Keratinocyte (primary cell): Measurements from ENCODE around the gene F5. TPM values are rescaled to one million over a fixed set of nuclear protein-coding genes. Genes with fewer than 3 reads are reported as not detected.

ENCODE experiments used
- DNase-seq: peaks from one replicate; pipeline ENCODE4 v3.0.0-alpha.2; 2011; ENCODE audit warnings: low read depth, missing footprints, low spot score
- FAIRE-seq: peaks from 2 replicates; lab custom pipeline; 2011; peaks lifted over from hg19 to GRCh38; lab: Jason Lieb, UNC
- H2AFZ ChIP-seq: 2 replicates; pipeline ENCODE4 v1.6.0; 2012; ENCODE audit warnings: low read length, control low read depth, inconsistent platforms; ENCODE audit not compliant: control insufficient read depth
- H3K27ac ChIP-seq: 2 replicates; pipeline ENCODE4 v1.5.1; 2011; ENCODE audit warnings: low read length; ENCODE audit not compliant: control insufficient read depth, insufficient read depth
- H3K27me3 ChIP-seq: 3 replicates; pipeline ENCODE4 v1.6.0; 2011; ENCODE audit warnings: low read length; ENCODE audit not compliant: control insufficient read depth, insufficient read depth; ENCODE audit errors: extremely low read depth
- H3K36me3 ChIP-seq, 2 experiments: 2 replicates in 1 of 2; 3 replicates in 1 of 2; pipeline ENCODE4 v1.5.1; 2011; ENCODE audit warnings: low read length in 2 of 2, mild to moderate bottlenecking in 1 of 2; ENCODE audit not compliant: control insufficient read depth in 2 of 2, insufficient read depth in 2 of 2; ENCODE audit errors: extremely low read depth in 1 of 2
- H3K4me1 ChIP-seq: 3 replicates; pipeline ENCODE4 v1.5.1; 2011; ENCODE audit warnings: low read length; ENCODE audit not compliant: control insufficient read depth, insufficient read depth; ENCODE audit errors: extremely low read depth
- H3K4me2 ChIP-seq: 3 replicates; pipeline ENCODE4 v1.6.0; 2011; ENCODE audit warnings: low read depth, low read length; ENCODE audit not compliant: control insufficient read depth, insufficient read depth; ENCODE audit errors: extremely low read depth
- H3K4me3 ChIP-seq, 3 experiments: fragments of 200-600 bp in 1 of 3; sonication (generic) in 1 of 3; 2 replicates in 2 of 3; 3 replicates in 1 of 3; pipeline ENCODE4 v1.5.1; 2011 to 2016; ENCODE audit warnings: low read length in 3 of 3, mild to moderate bottlenecking in 3 of 3, control low read depth in 2 of 3, inconsistent platforms in 1 of 3, low read depth in 1 of 3, mixed read lengths in 1 of 3, mixed run types in 1 of 3, moderate library complexity in 1 of 3; ENCODE audit not compliant: control insufficient read depth in 2 of 3, insufficient read depth in 2 of 3; ENCODE audit errors: extremely low read depth in 1 of 3
- H3K79me2 ChIP-seq: 2 replicates; pipeline ENCODE4 v1.6.0; 2012; ENCODE audit warnings: low read length; ENCODE audit not compliant: control insufficient read depth, insufficient read depth
- H3K9ac ChIP-seq: 3 replicates; pipeline ENCODE4 v1.6.0; 2011; ENCODE audit warnings: low read length; ENCODE audit not compliant: control insufficient read depth, insufficient read depth; ENCODE audit errors: extremely low read depth
- H3K9me1 ChIP-seq: 3 replicates; pipeline ENCODE4 v1.6.0; 2011; ENCODE audit warnings: low read length; ENCODE audit not compliant: control insufficient read depth, insufficient read depth; ENCODE audit errors: extremely low read depth
- H3K9me3 ChIP-seq: 2 replicates; pipeline ENCODE4 v1.5.1; 2012; ENCODE audit warnings: low read depth, low read length; ENCODE audit not compliant: control insufficient read depth
- H4K20me1 ChIP-seq: 3 replicates; pipeline ENCODE4 v1.6.0; 2011; ENCODE audit warnings: low read length; ENCODE audit not compliant: control insufficient read depth, insufficient read depth; ENCODE audit errors: extremely low read depth
- EZH2 ChIP-seq: IDR thresholded peaks from one replicate; pipeline ENCODE4 v1.6.1; 2012; ENCODE audit warnings: inconsistent platforms, mild to moderate bottlenecking, low read length, moderate library complexity
- dilution Hi-C: fragments of 300-500 bp; cut with MboI; formaldehyde crosslinking; loops from one replicate; pipeline ENCODE4 v1.7.0; 2020; ENCODE audit warnings: low sequenced_read_pairs; ENCODE audit not compliant: extremely low pct_ligation_motif_present
- polyA plus RNA-seq, 5 experiments: library from polyadenylated mRNA; depleted of rRNA in 3 of 5; stranded (reverse) in 3 of 5; stranded (forward) in 1 of 5; unstranded in 1 of 5; fragments of >200 nt; gene quantifications; 1 replicate in 1 of 5; 2 replicates in 3 of 5; 3 replicates in 1 of 5; pipeline versions ENCODE4 v1.2.1 to v1.2.3, GENCODE V29; 2011 to 2012; ENCODE audit warnings: missing spikeins in 2 of 5, low read depth in 1 of 5, low replicate concordance in 1 of 5
- TF ChIP-seq, protein P1 (sequence below), 3 experiments: IDR thresholded peaks in 1 of 3; conservative IDR thresholded peaks in 1 of 3; optimal IDR thresholded peaks in 1 of 3; 2 replicates in 2 of 3; 3 replicates in 1 of 3; pipeline versions ENCODE3 to v1.5.1; 2011; ENCODE audit warnings: low read length in 3 of 3, mild to moderate bottlenecking in 3 of 3, moderate library complexity in 2 of 3, control low read depth in 1 of 3, inconsistent platforms in 1 of 3; ENCODE audit not compliant: insufficient read depth in 2 of 3; ENCODE audit errors: extremely low read depth in 1 of 3

The F5 gene
- polyA plus RNA-seq, 1 donor (not counting 4 experiments of a cell fraction or from before 2014, with no cell fraction given), result 0.01 TPM

- FAIRE-seq (no peak), DNase-seq (no peak)
- H3K9me3 ChIP-seq, result no peaks in the 10 kb centered on the region
- no peaks in the 10 kb centered on the region for H3K9me1 ChIP-seq
- TF ChIP-seq, protein P1, sequence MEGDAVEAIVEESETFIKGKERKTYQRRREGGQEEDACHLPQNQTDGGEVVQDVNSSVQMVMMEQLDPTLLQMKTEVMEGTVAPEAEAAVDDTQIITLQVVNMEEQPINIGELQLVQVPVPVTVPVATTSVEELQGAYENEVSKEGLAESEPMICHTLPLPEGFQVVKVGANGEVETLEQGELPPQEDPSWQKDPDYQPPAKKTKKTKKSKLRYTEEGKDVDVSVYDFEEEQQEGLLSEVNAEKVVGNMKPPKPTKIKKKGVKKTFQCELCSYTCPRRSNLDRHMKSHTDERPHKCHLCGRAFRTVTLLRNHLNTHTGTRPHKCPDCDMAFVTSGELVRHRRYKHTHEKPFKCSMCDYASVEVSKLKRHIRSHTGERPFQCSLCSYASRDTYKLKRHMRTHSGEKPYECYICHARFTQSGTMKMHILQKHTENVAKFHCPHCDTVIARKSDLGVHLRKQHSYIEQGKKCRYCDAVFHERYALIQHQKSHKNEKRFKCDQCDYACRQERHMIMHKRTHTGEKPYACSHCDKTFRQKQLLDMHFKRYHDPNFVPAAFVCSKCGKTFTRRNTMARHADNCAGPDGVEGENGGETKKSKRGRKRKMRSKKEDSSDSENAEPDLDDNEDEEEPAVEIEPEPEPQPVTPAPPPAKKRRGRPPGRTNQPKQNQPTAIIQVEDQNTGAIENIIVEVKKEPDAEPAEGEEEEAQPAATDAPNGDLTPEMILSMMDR (optimal IDR thresholded peaks at IDR 0.05 in 1 of 3, IDR thresholded peaks at IDR 0.05 in 1 of 3, conservative IDR thresholded peaks at IDR 0.05 in 1 of 3; ENCODE audit: extremely low read depth in 1 of 3, insufficient read depth in 2 of 3, low read length in 3 of 3), result no peak
- TF ChIP-seq EZH2, result no peak
- peaks cover 5% of the 10 kb centered on the region for H3K79me2 ChIP-seq
- H4K20me1 ChIP-seq, result no peaks in the 10 kb centered on the region
- dilution Hi-C loops, result no loop called here
- no peaks in the 10 kb centered on the region for H3K4me1 ChIP-seq
- no peaks in the 10 kb centered on the region for H3K36me3 ChIP-seq
- no peak overlapping the region for H3K27ac ChIP-seq
- no peak overlapping the region for H3K4me2 ChIP-seq
- H3K27me3 ChIP-seq, result no peaks in the 10 kb centered on the region
- H3K9ac ChIP-seq, result no peak overlapping the region
- H3K4me3 ChIP-seq, result no peak overlapping the region
- H2AFZ ChIP-seq, result no peak overlapping the region
Measured at GRCh38 chr1:169475806-169476387, 110.4 kb downstream of the F5 start.

GRCh38 chr1:169474302-169474995, 111.8 kb downstream of the F5 start:
- Histone ChIP-seq H2AFZ (no peak overlapping the region), H3K9ac (no peak overlapping the region), H3K9me3 (no peaks in the 10 kb centered on the region), H3K36me3 (no peaks in the 10 kb centered on the region), H3K4me2 (no peak overlapping the region), H4K20me1 (no peaks in the 10 kb centered on the region), H3K4me3 (no peak overlapping the region), H3K27me3 (no peaks in the 10 kb centered on the region), H3K27ac (no peak overlapping the region), H3K9me1 (no peaks in the 10 kb centered on the region), H3K79me2 (peaks cover 2% of the 10 kb centered on the region), H3K4me1 (no peaks in the 10 kb centered on the region)
- no peak for DNase-seq
- no peak for TF ChIP-seq EZH2
- TF ChIP-seq, protein P1 (optimal IDR thresholded peaks at IDR 0.05 in 1 of 3, IDR thresholded peaks at IDR 0.05 in 1 of 3, conservative IDR thresholded peaks at IDR 0.05 in 1 of 3; ENCODE audit: extremely low read depth in 1 of 3, insufficient read depth in 2 of 3, low read length in 3 of 3), result no peak
- dilution Hi-C loops, result no loop called here
- FAIRE-seq, result no peak
